CD8-positive, alpha-beta memory T cell (primary cell): ENCODE data around the gene GSTT4. TPM values are rescaled to one million over a fixed set of nuclear protein-coding genes. Genes with fewer than 3 reads are reported as not detected.
"Not testable (repeated sequence)": the region's sequence is repeated elsewhere in the genome, so short reads cannot be mapped to it uniquely, and the experiment has no call there.

ENCODE experiments used
- CTCF ChIA-PET: fragments of 350-600 bp; sonication (Branson Sonifier 250); formaldehyde crosslinking; loops from one replicate; lab custom pipeline; 2021; ENCODE audit warnings: antibody characterized with exemption; lab: Charles Lee
- POLR2A ChIA-PET: fragments of 350-600 bp; sonication (Branson Sonifier 250); formaldehyde crosslinking; loops from one replicate; lab custom pipeline; 2021; ENCODE audit warnings: antibody characterized with exemption; lab: Charles Lee
- DNase-seq, 5 donors: peaks; one replicate each; pipeline versions ENCODE4 v3.0.0 to v3.0.0-alpha.2; 2020 to 2022; ENCODE audit warnings: mixed read lengths in 1 of 5
- H3K27ac ChIP-seq: one replicate; pipeline ENCODE4 v1.7.0; 2013; ENCODE audit warnings: low read depth, mild to moderate bottlenecking, low read length, moderate library complexity
- H3K27me3 ChIP-seq: 2 replicates; pipeline ENCODE4 v1.7.0; 2013; ENCODE audit warnings: low read length, mild to moderate bottlenecking; ENCODE audit not compliant: insufficient read depth, poor library complexity, severe bottlenecking
- H3K36me3 ChIP-seq: 2 replicates; pipeline ENCODE4 v1.7.0; 2013; ENCODE audit warnings: mild to moderate bottlenecking, low read length, moderate library complexity; ENCODE audit not compliant: insufficient read depth
- H3K4me1 ChIP-seq: 2 replicates; pipeline ENCODE4 v1.7.0; 2013; ENCODE audit warnings: mild to moderate bottlenecking, low read length, moderate library complexity; ENCODE audit not compliant: insufficient read depth
- H3K4me3 ChIP-seq: 2 replicates; pipeline ENCODE4 v1.7.0; 2013; ENCODE audit warnings: mild to moderate bottlenecking, low read length
- H3K9me3 ChIP-seq: 2 replicates; pipeline ENCODE4 v1.7.0; 2013; ENCODE audit warnings: mild to moderate bottlenecking, low read length
- H3K27ac Mint-ChIP-seq, 8 donors: one replicate each; pipeline ENCODE4 v1.8.0; 2020 to 2021; ENCODE audit warnings: mixed read lengths in 8 of 8, mild to moderate bottlenecking in 6 of 8, inconsistent platforms in 3 of 8, moderate library complexity in 3 of 8
- H3K27me3 Mint-ChIP-seq, 2 donors: one replicate each; pipeline ENCODE4 v1.8.0; 2020 to 2021; ENCODE audit warnings: mixed read lengths in 2 of 2, mild to moderate bottlenecking in 1 of 2, moderate library complexity in 1 of 2
- H3K36me3 Mint-ChIP-seq, 3 donors: one replicate each; pipeline ENCODE4 v1.8.0; 2020 to 2021; ENCODE audit warnings: mixed read lengths in 3 of 3, inconsistent platforms in 1 of 3, mild to moderate bottlenecking in 1 of 3
- H3K4me1 Mint-ChIP-seq, 3 donors: one replicate each; pipeline ENCODE4 v1.8.0; 2020 to 2021; ENCODE audit warnings: mixed read lengths in 3 of 3, inconsistent platforms in 1 of 3, mild to moderate bottlenecking in 1 of 3
- H3K4me3 Mint-ChIP-seq, 7 donors: one replicate each; pipeline ENCODE4 v1.8.0; 2020 to 2021; ENCODE audit warnings: mixed read lengths in 7 of 7, mild to moderate bottlenecking in 6 of 7, moderate library complexity in 4 of 7, inconsistent platforms in 2 of 7
- H3K9me3 Mint-ChIP-seq, 5 donors: one replicate each; pipeline ENCODE4 v1.8.0; 2020 to 2022; ENCODE audit warnings: mixed read lengths in 5 of 5, mild to moderate bottlenecking in 3 of 5, moderate library complexity in 2 of 5, inconsistent platforms in 1 of 5
- polyA plus RNA-seq: library from polyadenylated mRNA; unstranded; fragments of 300-500 nt; fragmentation: Illumina TruSeq; gene quantifications from one replicate; pipeline ENCODE4 v1.2.3, GENCODE V29; 2021
- total RNA-seq, 2 experiments: library from RNA; stranded (reverse); gene quantifications; one replicate each; pipeline ENCODE4 v1.2.3, GENCODE V29; 2021

GSTT4 gene
- total and polyA plus RNA-seq, 3 experiments from 2014 or later: not detected

DNA sequence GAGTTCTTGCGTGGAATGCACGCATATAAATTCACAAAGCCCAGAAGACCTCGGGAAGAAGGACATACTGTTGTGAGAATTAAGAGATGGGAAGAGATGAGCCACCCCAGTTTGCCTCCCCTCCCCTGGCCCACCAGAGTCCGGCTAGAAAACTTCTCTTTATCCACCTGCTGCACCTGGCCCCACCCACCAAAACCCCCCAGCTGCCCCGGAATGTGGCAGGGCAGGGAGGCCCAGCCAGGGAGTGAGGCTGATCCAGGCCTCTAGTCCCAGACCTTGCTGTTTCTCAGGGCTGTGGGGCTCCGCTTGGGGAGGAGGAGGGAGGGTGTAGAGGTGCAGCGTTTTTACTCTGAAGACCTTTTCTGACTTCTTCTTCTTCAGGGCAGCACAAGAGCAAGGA is 24.7 kb downstream of the GSTT4 start:
- H3K4me3 Mint-ChIP-seq, H3K36me3 Mint-ChIP-seq, H3K27ac Mint-ChIP-seq, H3K4me1 Mint-ChIP-seq, H3K27me3 ChIP-seq, H3K27me3 Mint-ChIP-seq, H3K9me3 ChIP-seq, H3K4me3 ChIP-seq, POLR2A ChIA-PET, CTCF ChIA-PET, H3K36me3 ChIP-seq, H3K9me3 Mint-ChIP-seq, DNase-seq, H3K27ac ChIP-seq, H3K4me1 ChIP-seq: not testable (repeated sequence)

DNA sequence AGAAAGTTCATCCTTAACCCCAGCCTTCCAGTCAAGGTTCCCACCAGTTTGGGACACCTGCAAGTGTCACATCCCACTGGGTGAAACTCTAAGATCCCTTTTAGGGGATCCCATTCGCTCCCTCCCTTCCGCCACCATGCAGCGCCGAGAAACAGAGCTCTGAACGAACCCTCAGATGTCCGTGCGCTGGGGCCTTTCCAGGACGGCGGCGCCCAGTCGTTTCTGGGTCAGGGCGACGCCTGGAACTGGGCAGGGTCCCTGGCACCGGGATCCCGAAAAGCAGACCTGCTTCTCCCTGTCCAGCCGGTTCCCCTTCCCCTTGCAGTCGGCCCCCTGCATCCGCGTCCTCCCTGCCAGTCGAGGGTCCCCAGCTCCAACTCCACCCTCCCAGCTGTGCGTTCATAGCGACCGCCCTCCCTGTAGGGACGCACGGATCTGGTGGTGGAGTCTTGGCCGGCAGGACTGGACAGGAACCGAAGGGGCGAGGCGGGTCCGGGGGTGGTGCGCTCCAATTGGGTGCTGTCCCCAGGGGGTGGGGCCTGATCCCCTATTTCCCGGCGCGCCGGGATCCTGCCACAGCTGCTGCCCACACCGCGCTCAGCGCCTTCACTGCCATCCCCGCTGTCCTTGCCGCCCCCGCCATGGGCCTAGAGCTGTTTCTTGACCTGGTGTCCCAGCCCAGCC is 25.6 kb downstream of the GSTT4 start, which contains the start of gene GSTT2:
TSS of gene GSTT2 (plus strand) at position 578 of the 684 bp plus-strand sequence.
- CTCF ChIA-PET, H3K27ac Mint-ChIP-seq, H3K4me3 Mint-ChIP-seq, H3K27me3 ChIP-seq, H3K4me1 Mint-ChIP-seq, H3K9me3 Mint-ChIP-seq, H3K4me1 ChIP-seq, H3K36me3 Mint-ChIP-seq, H3K27ac ChIP-seq, H3K4me3 ChIP-seq, H3K27me3 Mint-ChIP-seq, DNase-seq, H3K36me3 ChIP-seq, POLR2A ChIA-PET, H3K9me3 ChIP-seq: not testable (repeated sequence)

DNA sequence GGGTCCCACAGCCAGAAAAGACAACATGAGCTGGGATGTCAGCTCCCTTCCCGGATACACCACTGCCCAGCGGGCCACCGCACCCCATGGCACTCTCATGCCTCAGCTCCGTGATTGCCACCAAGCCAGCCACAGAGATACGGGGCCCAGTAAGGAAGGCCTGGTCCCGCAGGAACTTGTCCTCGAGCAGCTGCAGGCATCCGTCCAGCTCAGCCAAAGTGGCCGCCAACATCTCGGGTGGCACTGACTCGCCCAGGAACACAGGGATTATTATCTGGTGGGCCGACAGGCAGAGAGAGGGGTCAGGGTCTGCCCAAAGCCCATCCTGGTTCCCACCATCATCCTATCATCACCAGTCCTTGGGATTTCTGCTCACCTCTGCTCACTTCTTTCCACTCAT is 27.9 kb downstream of the GSTT4 start:
- H3K4me1 ChIP-seq, H3K4me1 Mint-ChIP-seq, H3K4me3 ChIP-seq, H3K27ac ChIP-seq, H3K9me3 Mint-ChIP-seq, H3K4me3 Mint-ChIP-seq, H3K27me3 Mint-ChIP-seq, POLR2A ChIA-PET, H3K36me3 Mint-ChIP-seq, H3K36me3 ChIP-seq, H3K27me3 ChIP-seq, CTCF ChIA-PET, H3K27ac Mint-ChIP-seq, DNase-seq, H3K9me3 ChIP-seq: not testable (repeated sequence)

DNA sequence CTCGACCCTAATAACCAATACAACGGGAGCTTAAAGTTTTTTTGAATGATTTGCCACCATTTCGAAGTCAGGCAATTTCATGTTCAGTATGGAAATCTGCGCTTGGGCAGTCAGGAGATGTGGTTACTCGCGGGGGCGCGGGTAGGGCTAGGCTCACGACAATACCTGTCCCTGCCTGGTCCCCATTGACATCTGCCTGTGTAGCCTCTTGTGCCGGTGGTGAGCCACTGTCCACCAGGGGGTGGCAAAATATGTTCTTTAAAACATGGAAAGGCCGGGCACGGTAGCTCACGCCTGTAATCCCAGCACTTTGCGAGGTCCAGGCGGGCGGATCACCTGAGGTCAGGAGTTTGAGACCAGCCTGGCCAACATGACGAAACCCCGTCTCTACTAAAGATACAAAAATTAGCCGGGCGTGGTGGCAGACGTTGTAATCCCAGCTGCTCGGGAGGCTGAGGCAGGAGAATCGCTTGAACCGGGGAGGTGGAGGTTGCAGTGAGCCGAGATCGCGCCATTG is 30.4 kb downstream of the GSTT4 start:
- peaks cover 8 to 18% (median 14%) of the 10 kb centered on the region in 3 donors for H3K4me1 Mint-ChIP-seq
- POLR2A ChIA-PET, CTCF ChIA-PET: not testable (repeated sequence)

DNA sequence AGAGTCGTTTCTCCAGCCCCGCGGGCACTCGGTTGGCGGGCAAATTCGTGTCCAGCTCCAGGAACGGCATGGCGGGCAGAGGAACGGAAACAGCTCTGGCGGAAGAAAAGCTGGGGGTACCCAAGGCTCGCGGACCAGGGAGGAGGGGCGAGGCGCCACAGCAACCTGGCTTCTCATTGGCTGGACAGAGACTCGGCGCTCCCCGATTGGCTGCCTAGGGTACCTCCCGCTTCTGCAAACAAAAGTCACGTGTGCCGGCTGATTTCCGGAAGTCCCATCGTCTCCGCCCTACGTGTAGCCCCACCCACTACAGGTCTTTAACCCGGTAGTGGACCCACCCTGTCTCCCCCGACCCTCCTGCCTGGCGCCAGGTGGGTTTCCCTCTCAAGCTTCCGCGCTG is 30.9 kb downstream of the GSTT4 start, which contains the start of gene DDT:
TSS of gene DDT (minus strand) at position 97 of the 400 bp plus-strand sequence. CDS start at position 70, 27 bp downstream.
- H3K9me3 Mint-ChIP-seq, H3K4me3 ChIP-seq, H3K27ac Mint-ChIP-seq, DNase-seq, H3K4me3 Mint-ChIP-seq, POLR2A ChIA-PET, H3K9me3 ChIP-seq, H3K27me3 Mint-ChIP-seq, CTCF ChIA-PET, H3K27ac ChIP-seq, H3K27me3 ChIP-seq, H3K4me1 ChIP-seq: not testable (repeated sequence)
- Mint-ChIP-seq H3K4me1 (peaks cover 13 to 21% (median 16%) of the 10 kb centered on the region in 3 donors), H3K36me3 (peaks cover 8 to 27% (median 8%) of the 10 kb centered on the region in 3 donors)
- peaks cover 24% of the 10 kb centered on the region for H3K36me3 ChIP-seq

More for the DNA sequence above, 30.4 kb downstream of the GSTT4 start:
- H3K36me3 Mint-ChIP-seq: peaks cover 7 to 21% (median 8%) of the 10 kb centered on the region in 3 donors
- DNase-seq, H3K9me3 Mint-ChIP-seq, H3K4me3 Mint-ChIP-seq, H3K27me3 Mint-ChIP-seq, H3K27ac Mint-ChIP-seq, H3K27ac ChIP-seq, H3K9me3 ChIP-seq, H3K4me1 ChIP-seq, H3K27me3 ChIP-seq, H3K4me3 ChIP-seq: not testable (repeated sequence)
- peaks cover 18% of the 10 kb centered on the region for H3K36me3 ChIP-seq

DNA sequence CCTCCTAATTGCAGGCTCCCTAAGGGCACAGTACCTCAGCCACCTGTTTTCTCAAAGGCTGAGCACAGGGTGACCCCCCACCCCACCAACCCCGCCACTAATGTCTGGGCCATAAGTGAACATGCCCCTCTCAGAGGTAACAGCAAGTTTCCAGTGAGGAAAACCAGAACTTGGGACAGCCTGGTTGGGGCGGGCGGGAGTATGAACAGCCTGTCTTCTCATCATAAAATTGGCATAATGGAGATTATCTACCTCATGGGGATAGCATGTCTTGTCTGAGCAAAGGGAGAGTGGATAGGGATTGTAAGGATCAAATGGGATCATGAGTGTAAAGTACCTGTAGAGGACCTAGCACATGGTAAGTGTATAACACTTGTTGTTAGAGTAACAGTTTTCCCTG is 33.3 kb downstream of the GSTT4 start:
- CTCF ChIA-PET, H3K9me3 Mint-ChIP-seq, H3K27me3 ChIP-seq, POLR2A ChIA-PET, DNase-seq, H3K9me3 ChIP-seq, H3K27ac ChIP-seq, H3K4me3 ChIP-seq, H3K4me1 ChIP-seq, H3K27me3 Mint-ChIP-seq: not testable (repeated sequence)
- peak overlapping the region in 3 of 8 donors; percentile 40 to 79 (median 43) for H3K27ac Mint-ChIP-seq
- peaks cover 8 to 31% (median 8%) of the 10 kb centered on the region in 3 donors for H3K36me3 Mint-ChIP-seq
- peaks cover 13 to 21% (median 18%) of the 10 kb centered on the region in 3 donors for H3K4me1 Mint-ChIP-seq
- peaks cover 27% of the 10 kb centered on the region for H3K36me3 ChIP-seq
- peak overlapping the region in 5 of 7 donors; percentile 38 to 83 (median 68) for H3K4me3 Mint-ChIP-seq

DNA sequence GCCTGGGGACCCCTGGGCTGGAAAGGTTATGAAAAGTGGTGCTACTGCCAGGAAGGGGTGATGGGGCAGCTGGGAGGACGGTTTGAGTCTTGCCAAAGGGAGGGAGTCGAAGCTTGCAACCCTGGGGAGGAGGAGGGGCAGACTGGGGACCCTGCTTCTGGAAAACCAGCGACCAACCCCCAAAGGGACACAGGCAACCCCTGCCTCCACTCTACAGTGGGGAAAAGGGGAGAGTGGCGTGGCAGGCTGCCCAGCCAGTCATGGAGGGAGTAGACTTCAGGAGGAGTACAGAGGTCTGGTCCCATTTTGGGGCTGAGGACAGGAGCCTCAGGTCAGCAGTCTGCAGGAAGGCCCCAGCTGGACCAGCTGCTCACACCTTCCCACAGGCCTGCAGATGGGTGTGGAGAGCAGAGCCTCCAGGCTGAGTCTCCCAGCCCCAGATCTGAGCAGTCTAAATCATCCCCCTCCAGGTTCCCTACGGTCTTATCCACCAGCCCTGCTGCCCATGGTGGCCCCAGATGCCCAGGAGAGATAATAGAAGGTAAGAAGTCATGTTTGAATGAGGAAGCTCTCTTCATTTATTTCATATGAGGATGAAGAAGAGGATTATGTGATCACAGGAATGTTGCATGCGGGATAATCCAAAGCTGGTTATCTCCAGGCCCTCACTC is 34.3 kb downstream of the GSTT4 start:
- H3K36me3 Mint-ChIP-seq: peaks cover 8 to 31% (median 8%) of the 10 kb centered on the region in 3 donors
- no peak for DNase-seq
- POLR2A ChIA-PET: no interaction called here

DNA sequence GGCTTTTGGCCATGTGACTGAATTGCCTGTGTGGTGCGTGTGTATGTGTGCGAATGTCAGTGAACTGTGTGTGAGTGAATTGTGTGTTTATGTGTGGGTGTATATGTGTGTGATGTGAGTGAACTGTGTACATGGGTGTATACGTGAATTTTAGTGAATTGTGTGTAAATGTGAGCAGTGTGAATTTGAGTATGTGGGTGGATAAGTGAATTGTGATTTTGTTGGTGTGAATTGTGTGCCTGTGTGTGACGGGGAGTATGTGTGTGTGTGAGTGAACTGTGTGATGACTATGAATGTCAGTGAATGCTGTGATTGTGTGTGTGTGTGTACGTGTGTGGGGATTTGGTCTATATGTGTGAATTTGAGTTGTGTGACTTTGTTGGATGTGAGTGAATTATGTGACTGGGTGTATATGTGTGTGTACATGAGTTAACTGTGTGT is 35.0 kb downstream of the GSTT4 start:
- H3K9me3 ChIP-seq: no peaks in the 10 kb centered on the region
- Mint-ChIP-seq H3K27me3 (no peaks in the 10 kb centered on the region), H3K27ac (peak overlapping the region in 6 of 8 donors; percentile 0 to 18 (median 11)), H3K4me3 (peak overlapping the region in 3 of 7 donors; percentile 2 to 83 (median 37)), H3K9me3 (no peaks in the 10 kb centered on the region), H3K36me3 (peaks cover 8 to 31% (median 8%) of the 10 kb centered on the region in 3 donors), H3K4me1 (peaks cover 13 to 21% (median 18%) of the 10 kb centered on the region in 3 donors)
- DNase-seq: no peak
- ChIA-PET POLR2A (no interaction called here), CTCF (no interaction called here)
- no peaks in the 10 kb centered on the region for H3K4me1 ChIP-seq
- H3K4me3 ChIP-seq: no peak overlapping the region
- H3K27me3 ChIP-seq: no peaks in the 10 kb centered on the region
- peaks cover 27% of the 10 kb centered on the region for H3K36me3 ChIP-seq
- H3K27ac ChIP-seq: no peak overlapping the region

More for the DNA sequence above, 34.3 kb downstream of the GSTT4 start:
- Histone ChIP-seq H3K36me3 (peaks cover 27% of the 10 kb centered on the region), H3K27ac (no peak overlapping the region), H3K4me1 (no peaks in the 10 kb centered on the region), H3K4me3 (no peak overlapping the region), H3K9me3 (no peaks in the 10 kb centered on the region), H3K27me3 (no peaks in the 10 kb centered on the region)
- Mint-ChIP-seq H3K27ac (peak overlapping the region in 1 of 8 donors; percentile 18), H3K27me3 (no peaks in the 10 kb centered on the region), H3K4me3 (peak overlapping the region in 3 of 7 donors; percentile 15 to 83 (median 37)), H3K9me3 (no peaks in the 10 kb centered on the region), H3K4me1 (peaks cover 13 to 21% (median 18%) of the 10 kb centered on the region in 3 donors)
- CTCF ChIA-PET: no interaction called here
